ENCODE measurements around the gene NDST3.
"Not testable (repeated sequence)": the region's sequence is repeated elsewhere in the genome, so short reads cannot be mapped to it uniquely, and the experiment has no call there.

Gene NDST3

DNA sequence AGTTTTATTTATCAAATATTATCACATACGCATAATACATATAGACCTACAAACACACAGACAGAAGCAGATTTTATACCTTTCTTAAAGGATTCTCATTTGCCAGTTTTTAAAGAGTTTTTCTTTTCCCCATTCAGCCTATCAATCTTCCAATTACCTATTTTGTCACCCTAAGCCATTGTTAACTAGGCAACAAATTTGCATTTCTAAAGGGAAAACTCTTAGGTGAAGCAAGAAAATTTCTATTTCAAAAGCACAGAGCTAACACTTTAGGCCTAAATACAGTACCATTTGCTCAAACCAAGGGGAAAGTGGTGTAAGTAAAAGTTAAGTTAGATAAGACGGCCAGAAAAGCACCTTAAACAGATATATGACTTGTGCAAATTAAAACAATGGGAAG is 156.6 kb downstream of the NDST3 start:
- DNase-seq = no peak

- DNase-seq = no peak
Observed at GRCh38 chr4:118193421-118193820, 159.1 kb downstream of the NDST3 start.

GRCh38 chr4:118206627-118207026 is 172.3 kb downstream of the NDST3 start:
- DNase-seq = no peak

- no peak for DNase-seq
Observed at GRCh38 chr4:118213101-118213500, 178.8 kb downstream of the NDST3 start.

DNA sequence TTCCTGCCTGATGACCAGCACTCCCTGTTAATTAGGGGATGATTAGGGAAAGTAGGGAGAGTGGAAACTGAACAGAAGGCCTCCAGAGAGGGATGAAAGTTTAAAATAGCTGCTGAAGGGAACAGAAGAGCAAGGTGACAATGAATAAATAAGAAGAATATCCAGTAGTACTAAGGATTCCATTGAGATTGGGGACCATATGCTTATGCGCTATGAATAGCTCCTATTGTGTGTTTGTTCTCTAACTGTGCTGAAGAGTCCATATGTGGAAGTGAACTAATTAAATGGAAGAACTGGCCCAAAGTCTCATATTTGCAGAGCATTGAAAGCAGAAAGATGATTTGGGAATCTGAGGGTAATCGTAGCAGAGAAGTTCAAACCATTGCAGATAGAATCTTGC is 181.5 kb downstream of the NDST3 start:
- DNase-seq = no peak

- DNase-seq = no peak
Observed at GRCh38 chr4:118221227-118221800, 187.0 kb downstream of the NDST3 start.

GRCh38 chr4:118224243-118224829 is 190.1 kb downstream of the NDST3 start:
- peak; percentile 22 for DNase-seq

DNA sequence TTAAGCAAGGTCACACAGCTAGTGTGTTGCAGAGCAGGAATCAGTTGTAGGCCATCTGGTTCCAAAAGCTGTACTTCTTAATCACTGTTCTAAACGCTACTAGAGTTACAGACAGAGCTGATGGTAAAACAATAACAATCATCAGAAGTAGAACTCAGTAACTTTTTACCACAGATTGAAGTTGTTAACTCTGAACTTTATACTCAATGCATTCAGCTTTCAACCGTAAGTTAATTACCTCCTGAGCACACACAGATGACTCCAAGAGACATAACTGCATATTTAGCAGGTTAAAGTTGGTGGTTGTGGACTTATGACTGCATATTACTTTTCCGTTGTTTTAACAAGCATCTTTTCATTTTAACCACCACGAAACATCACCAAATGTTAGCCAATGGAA is 191.2 kb downstream of the NDST3 start:
- no peak for DNase-seq

GRCh38 chr4:118226311-118227010 is 192.2 kb downstream of the NDST3 start:
- no peak for DNase-seq

DNA sequence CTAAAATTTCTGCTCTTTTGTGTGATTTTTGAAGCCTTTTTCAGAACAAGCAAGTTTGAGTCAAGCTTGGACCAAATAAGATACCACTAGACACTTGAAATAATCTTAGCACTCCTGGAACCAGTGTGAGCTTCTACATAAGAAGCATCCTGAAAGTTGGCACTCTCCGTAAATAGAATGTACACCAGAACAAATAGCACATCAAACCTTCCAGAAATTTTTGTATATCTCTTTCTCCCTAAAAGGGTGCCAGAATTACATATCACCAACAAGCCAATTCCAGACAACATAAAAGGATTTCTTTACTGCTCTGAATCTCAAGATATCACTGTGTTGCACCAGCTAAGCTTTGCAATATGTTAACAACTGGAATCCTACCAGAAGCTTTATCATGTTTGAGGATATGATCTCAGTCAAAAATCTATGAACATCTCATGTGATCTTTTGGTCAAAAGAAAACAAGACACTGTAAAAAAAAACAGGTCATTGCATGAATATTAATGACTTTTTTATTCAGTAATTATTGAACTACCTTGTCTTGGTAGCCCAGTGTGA is 201.4 kb downstream of the NDST3 start:
- no peak for DNase-seq

DNA sequence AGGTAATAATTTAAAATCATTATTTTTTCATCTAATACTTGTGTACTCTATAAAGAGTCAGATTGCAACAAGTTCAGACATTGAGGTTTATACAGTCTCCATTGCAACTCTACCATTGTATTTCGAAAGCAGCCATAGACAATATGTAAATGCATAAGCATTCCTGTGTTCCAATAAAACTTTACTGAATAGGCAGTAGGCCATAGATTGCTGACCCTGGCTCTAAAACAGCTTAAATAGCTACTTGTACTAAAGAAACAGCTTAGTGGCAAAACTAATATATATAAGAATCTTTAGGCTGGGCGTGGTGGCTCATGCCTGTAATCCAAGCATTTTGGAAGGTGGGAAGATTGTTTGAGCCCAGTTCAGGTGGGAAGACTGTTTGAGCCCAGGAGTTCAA is 203.2 kb downstream of the NDST3 start:
- DNase-seq = no peak

- DNase-seq = no peak
Observed at GRCh38 chr4:118249890-118250289, 215.6 kb downstream of the NDST3 start.

DNA sequence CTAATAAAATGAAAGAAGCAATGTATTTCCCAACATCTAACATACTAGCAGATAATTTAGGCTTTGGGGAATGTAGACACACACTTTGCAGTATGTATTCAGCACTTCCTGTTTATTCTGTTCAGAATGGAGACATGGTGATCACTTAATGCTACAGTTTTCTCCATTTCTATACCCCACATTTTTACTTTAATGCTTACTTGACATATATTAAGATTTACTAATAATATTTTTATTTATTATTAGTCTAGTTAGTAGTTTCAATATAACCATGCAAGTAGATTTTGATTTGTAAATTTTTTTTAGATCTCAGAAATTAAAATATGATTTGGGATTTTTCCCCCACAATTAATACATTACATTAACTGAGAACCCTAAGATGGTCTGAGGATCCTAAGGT is 220.1 kb downstream of the NDST3 start:
- no peak for DNase-seq

- DNase-seq = no peak
Observed at GRCh38 chr4:118259111-118259510, 224.8 kb downstream of the NDST3 start.

DNA sequence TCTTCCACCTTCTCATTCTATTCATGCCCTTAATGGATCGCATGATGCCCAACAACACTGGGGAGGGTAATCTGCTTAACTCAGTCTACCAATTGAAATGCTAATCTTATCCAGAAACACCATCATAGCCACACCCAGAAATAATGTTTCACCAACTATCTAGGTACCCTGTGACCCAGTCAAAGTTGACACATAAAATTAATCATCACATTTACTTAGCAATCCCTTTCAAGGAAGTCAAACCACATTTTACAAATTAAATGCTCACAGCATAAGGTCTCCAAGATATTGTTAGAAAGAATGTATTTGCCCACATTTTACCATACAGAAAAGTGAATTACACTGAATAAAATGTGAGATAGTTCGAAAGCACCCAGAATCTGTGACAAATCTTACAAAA is 226.0 kb downstream of the NDST3 start:
- no peak for DNase-seq

DNA sequence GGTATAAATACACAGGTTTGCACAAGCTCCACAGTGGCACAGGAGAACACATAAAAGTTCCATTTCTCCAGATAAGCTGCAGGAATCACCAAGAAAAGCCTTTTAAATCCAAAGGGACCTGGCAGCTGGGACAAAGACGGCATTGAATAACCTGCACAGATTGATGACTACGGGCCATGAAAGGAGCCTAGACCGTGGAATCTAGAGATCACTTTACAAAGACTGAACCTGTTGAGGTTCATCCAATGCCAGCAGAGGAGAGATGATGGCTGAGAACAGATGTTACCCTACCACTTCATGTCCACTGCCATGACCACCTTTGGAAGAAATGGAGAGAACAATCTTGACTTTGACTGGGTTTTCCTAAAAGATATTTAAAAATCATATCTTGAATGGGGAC is 229.8 kb downstream of the NDST3 start:
- no peak for DNase-seq

DNA sequence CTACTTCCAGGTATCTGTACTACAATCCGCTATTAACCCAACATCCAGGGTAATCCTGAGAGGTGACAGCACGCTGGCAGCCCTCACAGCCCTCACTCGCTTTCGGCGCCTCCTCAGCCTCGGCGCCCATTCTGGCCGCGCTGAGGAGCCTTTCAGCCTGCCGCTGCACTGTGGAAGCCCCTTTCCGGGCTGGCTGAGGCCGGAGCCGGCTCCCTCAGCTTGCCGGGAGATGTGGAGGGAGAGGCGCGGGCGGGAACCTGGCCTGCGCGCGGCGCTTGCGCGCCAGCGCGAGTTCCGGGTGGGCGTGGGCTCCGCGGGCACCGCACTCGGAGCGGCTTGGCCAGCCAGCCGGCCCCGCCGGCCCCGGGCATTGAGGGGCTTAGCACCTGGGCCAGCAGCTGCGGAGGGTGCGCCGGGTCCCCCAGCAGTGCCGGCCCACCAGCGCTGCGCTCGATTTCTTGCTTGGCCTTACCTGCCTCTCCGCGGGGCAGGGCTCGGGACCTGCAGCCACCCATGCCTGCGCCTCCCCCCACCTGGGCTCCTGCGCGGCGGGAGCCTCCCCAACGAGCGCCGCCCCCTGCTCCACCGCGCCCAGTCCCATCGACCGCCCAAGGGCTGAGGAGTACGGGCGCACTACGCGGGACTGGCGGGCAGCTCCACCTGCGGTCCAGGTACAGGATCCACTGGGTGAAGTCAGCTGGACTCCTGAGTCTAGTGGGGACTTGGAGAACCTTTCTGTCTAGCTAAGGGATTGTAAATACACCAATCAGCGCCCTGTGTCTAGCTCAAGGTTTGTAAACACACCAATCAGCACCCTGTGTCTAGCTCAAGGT is 231.2 kb downstream of the NDST3 start:
- DNase-seq = peak; percentile 16

- DNase-seq = not testable (repeated sequence)
Observed at GRCh38 chr4:118266145-118266496, 231.8 kb downstream of the NDST3 start.

GRCh38 chr4:118268780-118269179 is 234.5 kb downstream of the NDST3 start:
- DNase-seq = no peak

- DNase-seq = peak; percentile 46
Observed at GRCh38 chr4:118270492-118270891, 236.2 kb downstream of the NDST3 start.

DNA sequence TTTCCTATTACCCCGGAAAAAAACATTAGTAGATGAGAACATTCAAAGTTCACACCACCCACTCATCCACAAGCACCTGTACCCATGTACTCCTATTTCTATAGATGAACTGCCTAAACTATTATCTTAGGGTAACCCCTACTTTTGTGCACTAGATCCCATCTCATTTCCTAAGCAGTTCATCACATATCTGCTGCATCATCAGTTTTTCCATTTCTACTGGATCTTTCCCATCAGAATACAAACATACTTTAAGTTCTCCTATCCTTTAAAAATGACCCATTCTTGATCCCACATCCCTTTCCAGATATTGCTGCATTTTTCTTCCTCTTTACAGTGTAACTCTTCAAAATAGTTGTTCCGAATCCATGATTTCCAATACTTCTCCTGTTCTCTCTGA is 237.5 kb downstream of the NDST3 start:
- DNase-seq = no peak

DNA sequence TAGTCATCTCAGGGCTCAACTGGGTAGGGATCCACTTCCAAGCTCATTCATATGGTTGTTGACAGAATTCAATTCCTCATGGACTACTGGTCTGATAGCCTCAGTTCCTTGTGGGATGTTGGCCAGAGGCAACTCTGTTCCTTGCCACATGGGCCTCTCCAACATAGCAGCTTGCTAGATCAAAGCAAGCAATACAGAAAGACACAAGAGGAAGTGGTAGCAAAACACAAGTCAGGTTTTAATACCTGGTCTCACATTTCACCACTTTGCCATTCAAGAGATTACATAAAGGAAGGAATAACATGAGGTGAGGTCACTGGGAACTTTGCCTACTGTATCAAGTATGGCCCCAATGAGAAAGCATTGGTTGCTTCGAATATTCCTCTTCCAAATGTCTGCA is 239.4 kb downstream of the NDST3 start:
- DNase-seq = no peak

DNA sequence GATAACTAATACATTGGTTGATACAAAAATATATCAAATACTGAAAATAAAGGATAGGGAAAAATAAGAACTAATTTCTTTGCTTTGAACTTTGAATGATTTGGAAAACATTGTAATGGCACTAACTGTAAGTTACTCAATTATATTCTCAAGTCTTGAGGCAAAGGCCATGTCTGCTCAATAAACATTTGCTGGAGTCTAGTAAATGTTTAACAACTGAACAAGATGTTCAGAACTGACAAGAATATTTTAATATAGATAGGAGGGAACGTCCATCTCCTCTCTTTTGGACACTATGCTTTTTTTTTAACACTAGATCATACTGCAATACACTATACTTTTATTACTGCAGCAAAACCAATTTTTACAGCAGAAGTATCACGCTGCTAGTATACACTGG is 242.3 kb downstream of the NDST3 start:
- no peak for DNase-seq

GRCh38 chr4:118277243-118277642 is 243.0 kb downstream of the NDST3 start:
- no peak for DNase-seq
